Measurements from ENCODE around the gene AGBL4.

The AGBL4 gene

DNA sequence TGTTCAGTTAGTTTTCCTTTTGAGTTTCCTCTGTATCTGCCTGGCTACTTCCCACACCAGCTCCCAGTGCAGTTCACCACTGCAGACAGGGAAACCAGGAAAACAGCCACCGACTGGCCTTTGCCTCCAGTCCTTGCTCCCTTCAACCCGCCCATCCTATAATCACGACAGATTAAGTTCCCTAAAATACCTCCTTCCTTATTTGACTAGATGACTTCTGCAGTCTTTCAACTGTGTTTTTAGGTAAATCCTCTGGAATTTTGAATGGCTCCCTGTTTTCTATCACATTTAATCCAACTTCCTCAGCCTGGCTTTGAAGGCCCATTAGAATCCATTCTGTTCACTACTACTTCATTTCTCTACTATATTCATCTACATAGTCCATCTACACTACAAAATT, 1284.7 kb downstream of the AGBL4 start:
- TF ChIP-seq, protein P1, sequence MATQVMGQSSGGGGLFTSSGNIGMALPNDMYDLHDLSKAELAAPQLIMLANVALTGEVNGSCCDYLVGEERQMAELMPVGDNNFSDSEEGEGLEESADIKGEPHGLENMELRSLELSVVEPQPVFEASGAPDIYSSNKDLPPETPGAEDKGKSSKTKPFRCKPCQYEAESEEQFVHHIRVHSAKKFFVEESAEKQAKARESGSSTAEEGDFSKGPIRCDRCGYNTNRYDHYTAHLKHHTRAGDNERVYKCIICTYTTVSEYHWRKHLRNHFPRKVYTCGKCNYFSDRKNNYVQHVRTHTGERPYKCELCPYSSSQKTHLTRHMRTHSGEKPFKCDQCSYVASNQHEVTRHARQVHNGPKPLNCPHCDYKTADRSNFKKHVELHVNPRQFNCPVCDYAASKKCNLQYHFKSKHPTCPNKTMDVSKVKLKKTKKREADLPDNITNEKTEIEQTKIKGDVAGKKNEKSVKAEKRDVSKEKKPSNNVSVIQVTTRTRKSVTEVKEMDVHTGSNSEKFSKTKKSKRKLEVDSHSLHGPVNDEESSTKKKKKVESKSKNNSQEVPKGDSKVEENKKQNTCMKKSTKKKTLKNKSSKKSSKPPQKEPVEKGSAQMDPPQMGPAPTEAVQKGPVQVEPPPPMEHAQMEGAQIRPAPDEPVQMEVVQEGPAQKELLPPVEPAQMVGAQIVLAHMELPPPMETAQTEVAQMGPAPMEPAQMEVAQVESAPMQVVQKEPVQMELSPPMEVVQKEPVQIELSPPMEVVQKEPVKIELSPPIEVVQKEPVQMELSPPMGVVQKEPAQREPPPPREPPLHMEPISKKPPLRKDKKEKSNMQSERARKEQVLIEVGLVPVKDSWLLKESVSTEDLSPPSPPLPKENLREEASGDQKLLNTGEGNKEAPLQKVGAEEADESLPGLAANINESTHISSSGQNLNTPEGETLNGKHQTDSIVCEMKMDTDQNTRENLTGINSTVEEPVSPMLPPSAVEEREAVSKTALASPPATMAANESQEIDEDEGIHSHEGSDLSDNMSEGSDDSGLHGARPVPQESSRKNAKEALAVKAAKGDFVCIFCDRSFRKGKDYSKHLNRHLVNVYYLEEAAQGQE (IDR thresholded peaks at IDR 0.05; ENCODE audit: insufficient read depth in 1 of 2, low read depth in 2 of 2, low read length in 2 of 2) = no peak
- TF ChIP-seq FOXP2 (optimal IDR thresholded peaks at IDR 0.05; ENCODE audit: borderline replicate concordance, extremely low read depth, extremely low read length, insufficient read depth) = no peak
- TF ChIP-seq TAF1 (IDR thresholded peaks at IDR 0.05; ENCODE audit: borderline replicate concordance, insufficient read depth, low read length) = no peak
- no peak for TF ChIP-seq POLR2AphosphoS5 (IDR thresholded peaks at IDR 0.05; ENCODE audit: low read depth, low read length)
- no peak for TF ChIP-seq SIN3A (IDR thresholded peaks at IDR 0.05; ENCODE audit: borderline replicate concordance, insufficient read depth, low read length)

DNA sequence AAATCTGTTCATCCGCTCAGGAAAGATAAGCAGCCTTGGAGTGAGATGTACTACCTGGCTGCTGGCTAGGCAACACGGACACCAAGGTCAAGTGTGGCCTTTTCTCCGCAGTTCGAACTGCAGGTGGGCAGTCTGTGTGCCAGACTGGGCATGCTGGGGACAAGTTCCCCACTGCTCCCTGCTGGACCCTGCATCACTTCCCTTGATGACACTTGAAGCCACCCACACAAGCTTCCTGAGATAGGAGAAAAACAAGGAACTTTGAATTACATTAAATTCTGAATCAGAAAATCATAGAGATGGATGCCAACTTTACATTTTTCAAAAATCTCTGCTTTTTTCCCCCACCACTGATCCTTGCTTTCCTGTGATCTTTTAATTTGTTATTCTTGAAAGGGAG, 1285.4 kb downstream of the AGBL4 start:
- TF ChIP-seq POLR2AphosphoS5 (IDR thresholded peaks at IDR 0.05; ENCODE audit: low read depth, low read length) = no peak
- no peak for TF ChIP-seq SIN3A (IDR thresholded peaks at IDR 0.05; ENCODE audit: borderline replicate concordance, insufficient read depth, low read length)
- no peak for TF ChIP-seq TAF1 (IDR thresholded peaks at IDR 0.05; ENCODE audit: borderline replicate concordance, insufficient read depth, low read length)
- TF ChIP-seq, protein P1 (IDR thresholded peaks at IDR 0.05; ENCODE audit: insufficient read depth in 1 of 2, low read depth in 2 of 2, low read length in 2 of 2) = no peak
- no peak for TF ChIP-seq FOXP2 (optimal IDR thresholded peaks at IDR 0.05; ENCODE audit: borderline replicate concordance, extremely low read depth, extremely low read length, insufficient read depth)

DNA sequence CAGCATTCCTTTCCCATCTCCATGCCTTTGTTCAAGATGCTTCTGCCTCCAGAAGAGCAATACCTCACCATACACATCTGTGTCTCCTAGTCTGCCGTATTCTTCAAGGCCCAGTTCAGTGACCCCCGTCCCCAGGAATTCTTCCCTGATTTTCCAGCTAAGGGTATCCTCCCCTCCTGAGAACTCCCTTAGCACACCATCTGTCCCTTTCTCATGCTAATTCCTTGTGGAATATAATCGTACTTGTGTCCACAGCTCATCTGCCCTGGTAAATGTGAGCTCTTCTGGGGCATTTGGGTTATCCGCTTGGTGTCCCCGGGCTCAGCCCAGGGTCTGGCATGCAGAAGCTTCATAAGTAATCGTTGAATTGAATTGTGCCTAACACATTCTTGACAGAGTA, 1288.0 kb downstream of the AGBL4 start:
- TF ChIP-seq POLR2AphosphoS5 (IDR thresholded peaks at IDR 0.05; ENCODE audit: low read depth, low read length) (no peak), SIN3A (IDR thresholded peaks at IDR 0.05; ENCODE audit: borderline replicate concordance, insufficient read depth, low read length) (no peak), FOXP2 (optimal IDR thresholded peaks at IDR 0.05; ENCODE audit: borderline replicate concordance, extremely low read depth, extremely low read length, insufficient read depth) (no peak), TAF1 (IDR thresholded peaks at IDR 0.05; ENCODE audit: borderline replicate concordance, insufficient read depth, low read length) (no peak)
- TF ChIP-seq, protein P1 (IDR thresholded peaks at IDR 0.05; ENCODE audit: insufficient read depth in 1 of 2, low read depth in 2 of 2, low read length in 2 of 2) = no peak

DNA sequence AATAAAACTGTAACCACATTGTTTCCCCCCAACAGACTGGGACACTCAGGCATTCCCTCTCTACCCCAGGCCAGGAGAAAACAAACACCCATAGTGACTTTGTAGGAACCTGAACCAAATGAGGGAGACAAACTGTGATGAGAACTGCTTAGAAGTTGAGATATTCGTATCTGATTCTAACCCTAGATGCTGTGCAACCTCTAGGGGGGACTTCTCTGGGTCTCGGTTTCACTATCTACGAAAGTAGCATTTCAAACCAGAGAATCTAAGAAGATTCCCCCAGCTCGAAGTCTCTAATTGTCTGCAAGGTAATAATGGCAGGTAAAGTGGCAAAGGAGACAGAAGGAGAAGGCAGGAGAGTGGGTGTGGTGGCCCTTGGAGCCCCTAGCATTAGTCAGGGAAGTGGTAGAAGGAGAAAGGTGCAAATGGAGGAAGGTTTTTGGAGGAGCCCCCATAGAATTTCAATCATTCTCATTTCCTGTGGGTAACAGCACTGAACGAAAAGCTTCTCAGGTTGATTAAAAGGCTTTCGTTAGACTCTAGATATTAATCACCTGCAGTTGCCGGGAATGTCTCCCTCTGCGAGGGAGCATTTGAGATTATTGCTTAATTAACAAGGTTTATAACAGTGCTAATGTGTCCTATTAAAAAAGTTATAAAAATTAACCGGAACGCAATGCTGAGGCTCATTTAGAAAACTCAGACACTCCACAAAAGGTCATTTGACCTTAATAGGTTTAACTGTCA, 1293.4 kb downstream of the AGBL4 start:
- TF ChIP-seq FOXP2 (optimal IDR thresholded peaks at IDR 0.05; ENCODE audit: borderline replicate concordance, extremely low read depth, extremely low read length, insufficient read depth) (no peak), POLR2AphosphoS5 (IDR thresholded peaks at IDR 0.05; ENCODE audit: low read depth, low read length) (no peak), SIN3A (IDR thresholded peaks at IDR 0.05; ENCODE audit: borderline replicate concordance, insufficient read depth, low read length) (no peak), TAF1 (IDR thresholded peaks at IDR 0.05; ENCODE audit: borderline replicate concordance, insufficient read depth, low read length) (no peak)
- TF ChIP-seq, protein P1 (IDR thresholded peaks at IDR 0.05; ENCODE audit: insufficient read depth in 1 of 2, low read depth in 2 of 2, low read length in 2 of 2) = no peak
